MM.1S (cell line): ENCODE data around the gene RNASE3.
A peak's percentile ranks its signal among the peaks of the same experiment; 100 is the strongest.

Source experiments
- DNase-seq: peaks from one replicate; pipeline ENCODE4 v3.0.0-alpha.2; 2015
- H2AFZ ChIP-seq: fragments of 300-600 bp; sonication (generic); 2 replicates; pipeline ENCODE4 v1.6.0; 2016; ENCODE audit warnings: antibody characterized with exemption, low read length
- H3F3A ChIP-seq: fragments of 300-600 bp; sonication (generic); 2 replicates; pipeline ENCODE4 v1.6.1; 2016; ENCODE audit warnings: mild to moderate bottlenecking, antibody characterized with exemption, low read length, moderate library complexity, mixed read lengths; ENCODE audit not compliant: insufficient read depth
- H3K27ac ChIP-seq: fragments of 300-600 bp; sonication (generic); 2 replicates; pipeline ENCODE4 v1.5.1; 2016; ENCODE audit warnings: mild to moderate bottlenecking, low read length
- H3K27me3 ChIP-seq: fragments of 300-600 bp; sonication (generic); replicated peaks from 2 replicates; pipeline ENCODE4 v1.6.0; 2016; ENCODE audit warnings: low read length; ENCODE audit not compliant: insufficient read depth
- H3K36me3 ChIP-seq: fragments of 300-600 bp; sonication (generic); replicated peaks from 2 replicates; pipeline ENCODE4 v1.6.1; 2016; ENCODE audit warnings: mild to moderate bottlenecking, low read length, mixed read lengths; ENCODE audit not compliant: insufficient read depth
- H3K4me1 ChIP-seq: fragments of 300-600 bp; sonication (generic); 2 replicates; pipeline ENCODE4 v1.6.1; 2016; ENCODE audit warnings: low read length, mixed read lengths
- H3K4me2 ChIP-seq: fragments of 300-600 bp; sonication (generic); 2 replicates; pipeline ENCODE4 v1.6.0; 2016; ENCODE audit warnings: low read depth, low read length
- H3K4me3 ChIP-seq: fragments of 300-600 bp; sonication (generic); 2 replicates; pipeline ENCODE4 v1.5.1; 2016; ENCODE audit warnings: low read length, mixed read lengths
- H3K79me2 ChIP-seq: fragments of 300-600 bp; sonication (generic); 2 replicates; pipeline ENCODE4 v1.6.1; 2016; ENCODE audit warnings: mixed run types, low read length, mixed read lengths
- H3K9ac ChIP-seq: fragments of 300-600 bp; sonication (generic); 2 replicates; pipeline ENCODE4 v1.6.1; 2016; ENCODE audit warnings: low read length, mixed read lengths
- H3K9me2 ChIP-seq: fragments of 300-600 bp; sonication (generic); replicated peaks from 2 replicates; pipeline ENCODE4 v1.6.1; 2016; ENCODE audit warnings: mild to moderate bottlenecking, low read length, mixed read lengths; ENCODE audit not compliant: insufficient read depth
- H3K9me3 ChIP-seq: fragments of 300-600 bp; sonication (generic); replicated peaks from 2 replicates; pipeline ENCODE4 v1.6.1; 2016; ENCODE audit warnings: mild to moderate bottlenecking, low read length, mixed read lengths; ENCODE audit not compliant: insufficient read depth
- H4K20me1 ChIP-seq: fragments of 300-600 bp; sonication (generic); 2 replicates; pipeline ENCODE4 v1.6.1; 2016; ENCODE audit warnings: mild to moderate bottlenecking, low read length, moderate library complexity, mixed read lengths; ENCODE audit not compliant: insufficient read depth
- CTCF ChIP-seq: fragments of 300-600 bp; sonication (generic); IDR thresholded peaks from 2 replicates; pipeline ENCODE4 v1.5.1; 2016; ENCODE audit warnings: antibody characterized with exemption, low read length, mixed read lengths
- EZH2 ChIP-seq: fragments of 300-600 bp; sonication (generic); optimal IDR thresholded peaks from 2 replicates; pipeline ENCODE3; 2017; ENCODE audit warnings: low read depth, mild to moderate bottlenecking, antibody characterized with exemption, low read length, mixed read lengths
- EZH2phosphoT487 ChIP-seq: fragments of 300-600 bp; sonication (generic); IDR thresholded peaks from 2 replicates; pipeline ENCODE4 v1.6.1; 2018; ENCODE audit warnings: antibody characterized with exemption, low read length

Gene RNASE3

DNA sequence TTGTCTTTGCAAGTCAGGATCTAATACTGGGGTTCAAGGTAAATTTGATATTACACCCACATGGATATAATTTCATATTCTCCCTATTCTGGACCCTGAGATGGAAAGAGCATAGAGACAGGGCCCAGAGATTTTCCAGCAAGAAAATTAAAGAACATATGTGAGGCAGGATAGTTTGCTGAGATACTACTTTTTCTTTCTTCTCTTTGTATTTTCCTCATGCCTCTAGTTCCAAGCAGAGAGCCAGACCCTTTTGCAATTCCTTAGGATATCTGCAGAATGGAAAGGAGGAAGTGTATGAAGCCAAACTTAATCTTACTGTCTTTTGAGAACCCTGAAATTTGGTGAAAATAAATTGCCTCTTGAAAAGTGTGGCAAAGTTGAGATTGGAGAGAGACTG, 34.0 kb upstream of the RNASE3 start:
- no peak overlapping the region for H3K27ac ChIP-seq
- no peak overlapping the region for H3K4me3 ChIP-seq
- no peak overlapping the region for H3K9ac ChIP-seq
- no peak for DNase-seq
- H2AFZ ChIP-seq: no peak overlapping the region
- no peak overlapping the region for H3K4me2 ChIP-seq
- no peaks in the 10 kb centered on the region for H3K36me3 ChIP-seq
- TF ChIP-seq EZH2phosphoT487 (no peak), EZH2 (no peak)
- no peaks in the 10 kb centered on the region for H3K9me2 ChIP-seq
- no peaks in the 10 kb centered on the region for H4K20me1 ChIP-seq
- no peaks in the 10 kb centered on the region for H3K9me3 ChIP-seq
- no peaks in the 10 kb centered on the region for H3K79me2 ChIP-seq
- no peaks in the 10 kb centered on the region for H3F3A ChIP-seq
- no peaks in the 10 kb centered on the region for H3K27me3 ChIP-seq
- peaks cover 18% of the 10 kb centered on the region for H3K4me1 ChIP-seq

DNA sequence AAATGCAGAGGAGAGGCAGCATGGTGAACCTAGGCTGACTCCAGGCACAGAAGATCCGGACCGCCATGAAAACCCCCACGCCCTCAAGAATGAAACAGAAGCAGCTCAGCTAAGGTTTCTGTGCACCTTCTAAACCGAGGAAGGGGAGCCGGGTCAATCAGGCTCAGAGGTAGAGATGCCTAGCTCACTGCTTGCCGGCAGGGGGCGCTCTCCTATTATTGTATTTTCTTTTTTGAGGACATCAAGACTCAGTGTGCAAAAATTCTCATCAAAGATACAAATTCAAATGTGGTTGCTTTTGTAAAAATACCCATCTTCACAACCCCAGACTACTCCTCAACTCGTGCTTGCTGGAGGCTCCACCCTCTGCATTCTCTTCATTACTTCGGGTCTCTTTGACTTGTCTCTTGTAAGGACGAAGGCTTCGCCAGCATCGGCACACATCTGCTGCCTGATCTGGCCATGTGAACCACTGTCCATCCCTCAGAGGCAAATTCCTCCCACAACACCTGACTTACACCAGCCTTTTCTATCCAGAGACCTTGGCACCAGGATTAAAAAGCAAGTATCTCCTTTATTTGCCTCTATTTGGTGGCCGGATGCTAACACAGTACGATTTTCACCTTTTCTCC, 33.4 kb upstream of the RNASE3 start:
- H3K9me2 ChIP-seq: no peaks in the 10 kb centered on the region

GRCh38 chr14:20866194-20866593, 25.0 kb upstream of the RNASE3 start:
- no peak overlapping the region for H3K4me2 ChIP-seq
- H3K27me3 ChIP-seq: no peaks in the 10 kb centered on the region
- no peak overlapping the region for H3K27ac ChIP-seq
- no peak overlapping the region for H3K4me3 ChIP-seq
- no peaks in the 10 kb centered on the region for H3F3A ChIP-seq
- H3K4me1 ChIP-seq: no peaks in the 10 kb centered on the region
- H3K9me2 ChIP-seq: no peaks in the 10 kb centered on the region
- no peaks in the 10 kb centered on the region for H3K36me3 ChIP-seq
- no peaks in the 10 kb centered on the region for H4K20me1 ChIP-seq
- no peak overlapping the region for H2AFZ ChIP-seq
- no peak for DNase-seq
- TF ChIP-seq CTCF (no peak), EZH2phosphoT487 (no peak), EZH2 (no peak)
- H3K9ac ChIP-seq: no peak overlapping the region
- no peaks in the 10 kb centered on the region for H3K9me3 ChIP-seq
- no peaks in the 10 kb centered on the region for H3K79me2 ChIP-seq

More for the DNA sequence above, 33.4 kb upstream of the RNASE3 start:
- Histone ChIP-seq H3K36me3 (no peaks in the 10 kb centered on the region), H3K4me1 (peaks cover 14% of the 10 kb centered on the region), H3K9ac (no peak overlapping the region), H3K4me2 (no peak overlapping the region), H3K9me3 (no peaks in the 10 kb centered on the region), H4K20me1 (no peaks in the 10 kb centered on the region), H2AFZ (no peak overlapping the region), H3K27me3 (no peaks in the 10 kb centered on the region), H3K4me3 (no peak overlapping the region), H3K79me2 (no peaks in the 10 kb centered on the region), H3K27ac (no peak overlapping the region), H3F3A (no peaks in the 10 kb centered on the region)
- DNase-seq: peak; percentile 47
- peak; percentile 66 for TF ChIP-seq CTCF
- no peak for TF ChIP-seq EZH2phosphoT487

- no peaks in the 10 kb centered on the region for H3F3A ChIP-seq
- TF ChIP-seq EZH2phosphoT487: no peak
- peak; percentile 43 for TF ChIP-seq CTCF
- TF ChIP-seq EZH2: no peak
- no peaks in the 10 kb centered on the region for H3K36me3 ChIP-seq
- no peak overlapping the region for H3K4me2 ChIP-seq
- H3K9ac ChIP-seq: no peak overlapping the region
- no peaks in the 10 kb centered on the region for H3K9me3 ChIP-seq
- H3K79me2 ChIP-seq: no peaks in the 10 kb centered on the region
- H3K4me3 ChIP-seq: no peak overlapping the region
- H3K27ac ChIP-seq: no peak overlapping the region
- DNase-seq: no peak
- H3K4me1 ChIP-seq: no peaks in the 10 kb centered on the region
- no peaks in the 10 kb centered on the region for H3K27me3 ChIP-seq
- no peaks in the 10 kb centered on the region for H3K9me2 ChIP-seq
- H2AFZ ChIP-seq: no peak overlapping the region
- H4K20me1 ChIP-seq: no peaks in the 10 kb centered on the region
Observed at GRCh38 chr14:20866963-20867362, 24.2 kb upstream of the RNASE3 start.
